SU-DHL-6 (cell line): ENCODE data around the gene EFNA5.

Source experiments
- CTCF ChIP-seq: fragments of 200-600 bp; sonication (generic); IDR thresholded peaks from one replicate; pipeline ENCODE4 v1.5.1; 2017; ENCODE audit warnings: antibody characterized with exemption, mild to moderate bottlenecking, low read length, moderate library complexity; ENCODE audit not compliant: insufficient read depth, poor library complexity, severe bottlenecking
- EZH2phosphoT487 ChIP-seq: fragments of 200-600 bp; sonication (generic), shearing (Covaris generic); conservative IDR thresholded peaks from 2 replicates; pipeline ENCODE4 v1.6.1; 2018; ENCODE audit warnings: mild to moderate bottlenecking, antibody characterized with exemption, low read length, moderate library complexity, mixed read lengths

GRCh38 chr5:107458322-107458721 lies 212.4 kb downstream of the EFNA5 start:
- no peak for TF ChIP-seq CTCF
- no peak for TF ChIP-seq EZH2phosphoT487
